ENCODE data around the gene MRPS14.
"Not testable (repeated sequence)": the region's sequence is repeated elsewhere in the genome, so short reads cannot be mapped to it uniquely, and the experiment has no call there.

MRPS14 gene

DNA sequence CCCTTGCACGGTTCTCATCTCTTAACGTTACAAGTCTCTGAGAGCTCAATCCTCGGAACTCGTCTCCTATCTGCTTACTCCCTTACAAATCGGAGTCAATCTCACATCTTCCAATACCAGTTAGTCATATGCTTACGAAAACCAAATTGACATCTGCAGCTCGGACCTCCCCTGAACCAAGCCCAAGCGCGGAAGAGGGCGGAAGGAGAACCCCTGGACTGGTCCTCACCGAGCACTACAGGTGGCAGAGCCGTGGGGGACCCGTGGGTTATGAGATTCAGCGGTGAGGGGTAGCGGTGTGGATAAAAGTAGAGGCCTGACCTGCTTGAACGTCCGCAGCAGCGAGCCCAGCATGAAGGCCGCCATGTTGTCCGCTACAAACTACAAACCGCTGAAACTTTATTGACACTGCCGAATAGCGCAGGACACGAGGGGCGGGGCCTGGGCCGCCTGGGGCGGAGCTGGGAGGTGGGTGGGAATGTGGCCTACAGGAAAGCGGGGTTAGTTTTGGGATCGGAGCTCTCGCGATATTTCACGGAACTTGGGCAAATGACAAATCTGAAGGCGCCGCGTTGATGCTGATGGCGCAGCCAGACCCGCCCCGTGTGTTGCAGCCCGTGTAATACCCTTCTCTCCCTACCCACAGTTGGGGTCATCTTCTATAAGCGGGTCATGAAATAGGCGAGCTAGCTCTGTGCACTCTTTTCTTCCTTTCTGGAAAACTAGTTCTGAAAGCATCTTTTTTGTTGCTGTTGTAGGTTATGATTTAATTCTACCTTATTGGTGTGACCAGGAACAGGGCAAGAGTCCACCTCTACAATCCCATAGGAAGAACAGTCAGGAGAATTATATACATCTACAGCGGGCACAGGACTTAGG is at the start of gene MRPS14:
TSS of gene MRPS14 (minus strand) at position 383 of the 879 bp plus-strand sequence. CDS start at position 366, 17 bp downstream.
- peak; percentile 96 for DNase-seq (ENCODE audit: low read depth)

DNA sequence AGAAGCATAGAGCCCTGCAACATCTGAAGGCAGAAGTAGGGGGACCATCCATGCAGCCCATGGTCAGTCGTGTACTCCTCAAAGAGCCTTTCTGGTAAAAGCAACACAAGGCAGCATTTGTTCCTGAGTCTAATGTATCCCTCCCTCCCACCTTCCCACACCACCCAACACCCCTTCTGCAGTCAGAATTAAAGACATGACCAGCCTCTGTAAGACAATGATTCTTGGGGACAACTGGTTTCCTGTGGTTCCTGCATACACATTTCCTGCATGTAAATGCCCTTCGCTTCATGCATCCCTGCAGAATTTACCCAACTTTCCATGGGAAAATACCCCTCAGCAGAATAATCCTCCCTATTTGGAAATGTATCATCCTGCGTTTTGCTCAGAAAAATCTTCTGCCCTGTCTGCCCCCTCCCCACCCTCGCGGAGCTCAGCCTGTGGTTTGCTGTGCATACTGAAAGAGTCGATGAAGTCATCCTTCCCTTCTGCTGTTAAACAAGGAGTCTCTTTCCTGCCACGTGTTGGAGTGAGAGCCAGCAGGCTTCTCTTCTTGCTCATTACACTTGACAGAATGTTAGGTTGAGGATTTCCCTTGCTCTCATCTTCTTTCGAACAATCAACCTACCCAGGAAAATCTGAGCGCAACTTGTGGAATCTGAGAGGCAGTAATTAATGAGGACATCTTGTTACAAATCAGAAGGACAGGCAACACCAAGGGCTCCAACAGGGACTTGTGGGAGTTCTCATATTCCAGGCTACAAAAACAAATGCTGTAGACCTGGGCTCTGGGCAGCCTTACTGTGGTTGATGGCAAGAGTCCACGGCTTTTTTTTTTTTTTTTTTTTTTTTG is 49.1 kb upstream of the MRPS14 start:
- peak; percentile 53 for DNase-seq (ENCODE audit: low read depth)

DNA sequence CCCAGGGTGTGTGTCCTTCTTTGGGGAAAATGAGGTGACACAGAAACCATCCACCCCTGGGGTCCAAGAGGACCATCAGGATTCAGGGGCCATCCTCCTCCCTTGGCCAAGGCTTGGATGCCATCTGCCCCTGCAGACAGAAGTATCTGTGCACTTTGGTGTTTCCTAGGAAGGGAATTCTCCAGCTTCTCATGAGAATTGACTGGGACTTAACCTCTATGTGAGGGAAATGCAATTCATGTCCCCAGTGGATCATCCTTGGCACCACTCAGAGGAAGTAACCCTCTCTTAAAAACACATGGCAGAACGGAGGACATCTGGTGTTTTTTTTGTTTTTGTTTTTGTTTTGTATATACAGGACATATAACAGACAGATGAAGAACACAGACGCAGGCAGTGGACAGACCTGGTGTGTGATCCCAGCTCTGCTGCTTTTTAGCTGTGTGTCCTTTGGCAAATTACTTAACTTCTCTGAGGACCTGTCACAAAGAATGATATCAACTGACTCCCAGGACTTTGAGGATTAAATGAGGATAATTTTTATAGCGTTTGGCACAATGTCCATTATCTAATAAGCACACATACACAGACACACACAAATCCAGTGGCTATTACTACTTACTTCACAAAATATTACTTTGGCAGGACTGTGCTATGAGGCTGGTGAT is 48.2 kb upstream of the MRPS14 start:
- DNase-seq (ENCODE audit: low read depth): no peak

DNA sequence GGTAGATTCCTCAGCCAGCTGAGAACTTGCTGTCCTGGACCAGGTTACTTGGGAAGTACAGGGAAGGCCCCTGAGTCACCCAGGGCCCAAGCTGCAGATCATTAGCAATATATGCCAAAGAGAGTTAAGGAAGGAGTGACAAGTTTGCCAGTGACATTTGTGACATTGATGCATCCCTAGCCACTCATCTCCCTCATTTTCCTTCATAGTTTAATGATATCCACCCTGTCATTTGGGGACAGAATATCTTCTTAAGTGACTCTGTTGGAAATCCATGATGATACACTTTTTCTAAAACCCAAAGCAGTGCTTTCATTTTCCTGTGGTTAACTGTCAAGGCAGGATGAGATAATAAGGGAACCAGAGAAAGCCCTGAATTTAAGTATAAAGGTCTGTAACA is 47.6 kb upstream of the MRPS14 start:
- DNase-seq (ENCODE audit: low read depth): no peak

- DNase-seq (ENCODE audit: low read depth): no peak
Measured at GRCh38 chr1:175067362-175068106, 44.3 kb upstream of the MRPS14 start, which contains the start of gene TNN. Gene TNN, plus strand, starts transcription at chr1:175067833. Its CDS starts 9,586 bp downstream, at chr1:175077419.

DNA sequence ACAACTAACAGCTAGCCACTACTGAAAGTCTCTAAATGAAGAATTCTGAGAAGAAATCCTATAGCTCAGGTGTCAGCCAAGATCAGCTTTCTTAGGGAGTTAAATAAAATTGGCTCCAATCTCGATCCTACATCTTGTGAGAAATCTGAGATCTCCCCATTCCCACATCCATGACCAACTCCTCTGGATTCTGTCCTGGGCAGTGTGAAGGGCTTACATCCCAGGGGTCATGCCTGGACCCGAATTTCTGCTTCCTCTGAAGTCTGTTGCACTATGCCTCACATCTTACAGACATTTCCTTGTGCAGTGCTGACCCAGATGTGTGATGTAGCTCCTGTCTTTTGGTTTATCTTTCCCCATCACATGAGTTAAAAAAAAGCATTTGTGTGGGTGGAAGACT is 39.6 kb upstream of the MRPS14 start:
- DNase-seq (ENCODE audit: low read depth): no peak

DNA sequence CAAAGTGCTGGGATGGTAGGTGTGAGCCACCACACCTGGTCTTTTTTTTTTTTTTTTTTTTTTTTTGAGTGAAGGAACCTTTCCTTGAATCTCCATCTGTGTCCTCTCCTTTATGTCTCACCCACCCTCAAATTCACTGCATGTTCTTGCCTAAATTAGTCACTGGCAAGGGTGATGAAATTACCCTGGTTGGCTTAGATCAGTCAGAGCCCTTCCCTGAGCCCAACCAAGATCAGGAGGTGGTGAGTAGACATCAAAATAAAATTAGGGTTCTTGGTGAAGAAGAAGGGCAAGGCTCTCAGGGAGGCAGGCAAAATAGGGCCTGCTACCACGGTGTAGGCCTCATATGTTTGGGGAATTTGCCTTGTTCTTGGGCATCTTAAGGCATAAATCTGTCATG is 39.1 kb upstream of the MRPS14 start:
- DNase-seq (ENCODE audit: low read depth): no peak

DNA sequence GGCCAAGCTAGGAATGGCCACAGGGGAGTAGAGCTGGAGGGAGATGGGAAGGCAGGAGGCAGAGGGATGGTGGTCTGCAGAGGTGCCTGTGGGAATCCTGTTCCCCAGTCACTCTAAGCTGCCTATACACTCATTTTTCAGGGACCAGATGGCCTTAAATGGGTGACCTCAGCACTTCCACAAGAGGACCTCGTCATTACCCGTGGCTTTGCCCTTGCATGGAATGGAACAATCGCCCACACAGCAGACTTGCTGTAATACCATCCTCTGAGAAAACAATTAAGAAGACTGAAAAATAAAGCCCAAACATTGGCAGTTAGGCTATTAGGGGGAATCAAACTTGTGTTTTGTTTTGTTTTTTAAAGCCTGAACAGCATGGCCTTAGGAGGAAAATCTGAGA is 31.5 kb upstream of the MRPS14 start:
- DNase-seq (ENCODE audit: low read depth): no peak

DNA sequence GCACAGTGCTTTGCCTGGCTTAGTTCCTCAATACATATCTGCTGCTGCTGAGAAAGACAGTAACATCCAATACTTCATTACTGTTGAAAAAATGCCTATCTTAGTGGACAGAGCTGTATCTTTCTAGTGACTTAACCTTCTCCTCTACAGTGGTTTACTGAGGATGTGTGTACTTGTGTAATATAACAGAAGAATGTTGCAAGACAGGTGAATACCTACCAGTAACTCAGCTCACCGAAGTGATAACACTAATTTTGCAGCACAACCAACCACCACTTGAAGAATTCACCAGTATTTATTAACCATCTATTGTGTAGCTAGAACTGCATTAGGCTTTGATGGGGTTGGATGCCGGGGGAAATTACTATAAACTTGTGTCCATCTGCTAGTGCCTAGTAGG is 27.8 kb upstream of the MRPS14 start:
- no peak for DNase-seq (ENCODE audit: low read depth)

GRCh38 chr1:175045519-175045918 is 22.3 kb upstream of the MRPS14 start:
- DNase-seq (ENCODE audit: low read depth): no peak

DNA sequence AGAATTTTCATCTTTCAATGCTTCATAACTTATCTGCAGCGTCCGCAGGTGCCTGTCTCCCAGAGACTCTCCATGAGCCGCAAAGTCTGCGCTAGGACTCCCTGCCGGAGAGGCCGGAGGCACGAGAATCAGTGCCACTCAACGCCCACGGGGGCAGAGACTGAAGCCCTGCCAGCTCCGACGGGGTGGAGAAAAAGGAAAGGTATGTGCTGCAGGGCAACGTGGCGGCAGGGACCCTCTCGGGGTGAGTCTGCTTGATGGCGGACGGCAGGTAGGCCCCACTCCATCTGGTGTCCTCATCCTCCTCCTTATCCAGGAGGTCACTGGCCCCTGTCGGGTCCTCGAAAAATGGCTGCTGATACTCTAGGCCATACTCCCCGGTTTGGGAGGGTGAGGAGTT is 21.9 kb upstream of the MRPS14 start:
- DNase-seq (ENCODE audit: low read depth): no peak

DNA sequence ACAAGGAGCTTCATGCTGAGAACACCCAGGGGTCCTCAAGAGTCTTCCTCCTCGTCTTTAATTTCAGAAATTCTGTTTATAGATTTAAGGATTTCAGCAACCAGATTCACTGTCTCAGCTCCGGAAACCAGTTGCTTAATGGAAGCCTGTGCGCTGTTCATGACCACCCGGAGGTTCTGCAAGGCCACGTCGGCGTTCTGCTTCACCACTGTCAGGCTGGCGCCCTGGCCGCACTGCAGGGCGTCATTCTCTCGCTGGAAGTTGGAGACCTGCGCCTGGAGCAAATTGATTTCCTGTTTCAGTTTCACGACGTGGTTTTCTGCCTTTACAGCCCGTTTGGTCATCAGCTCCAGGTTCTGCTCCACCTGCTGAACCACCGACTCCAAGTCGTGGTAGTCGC is 21.4 kb upstream of the MRPS14 start:
- not testable (repeated sequence) for DNase-seq (ENCODE audit: low read depth)

- DNase-seq (ENCODE audit: low read depth): no peak
Measured at GRCh38 chr1:175043824-175044223, 20.6 kb upstream of the MRPS14 start.

GRCh38 chr1:175042650-175043049 is 19.4 kb upstream of the MRPS14 start:
- DNase-seq (ENCODE audit: low read depth): no peak

DNA sequence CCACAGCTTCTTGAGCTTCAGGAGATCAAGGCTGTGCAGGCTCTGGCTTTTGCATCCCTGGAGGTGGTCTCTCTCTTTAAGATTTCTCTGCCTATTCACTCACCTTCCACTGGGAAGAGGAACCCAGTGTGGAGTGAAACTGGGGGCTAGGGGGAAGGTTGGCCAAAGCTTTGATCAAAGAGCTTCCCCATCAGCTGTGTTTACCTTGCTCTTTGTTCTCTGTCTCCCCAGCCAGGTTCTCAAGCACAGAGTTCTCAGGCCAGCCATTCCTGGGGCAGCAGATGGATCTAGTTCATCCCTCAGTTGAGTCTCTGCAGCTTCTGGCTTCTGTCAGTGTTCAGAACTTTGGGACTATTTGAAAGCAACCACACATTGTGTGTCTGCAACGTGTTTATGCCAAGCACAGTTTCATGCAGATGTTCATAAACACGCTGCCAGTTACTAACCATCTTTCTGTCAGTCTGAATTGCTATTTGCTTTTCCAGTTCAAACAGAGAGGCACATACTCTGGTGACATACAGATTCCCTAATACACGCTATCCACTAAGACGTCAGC is 17.2 kb upstream of the MRPS14 start:
- DNase-seq (ENCODE audit: low read depth): no peak

GRCh38 chr1:175037416-175037815 is 14.2 kb upstream of the MRPS14 start:
- DNase-seq (ENCODE audit: low read depth): no peak

DNA sequence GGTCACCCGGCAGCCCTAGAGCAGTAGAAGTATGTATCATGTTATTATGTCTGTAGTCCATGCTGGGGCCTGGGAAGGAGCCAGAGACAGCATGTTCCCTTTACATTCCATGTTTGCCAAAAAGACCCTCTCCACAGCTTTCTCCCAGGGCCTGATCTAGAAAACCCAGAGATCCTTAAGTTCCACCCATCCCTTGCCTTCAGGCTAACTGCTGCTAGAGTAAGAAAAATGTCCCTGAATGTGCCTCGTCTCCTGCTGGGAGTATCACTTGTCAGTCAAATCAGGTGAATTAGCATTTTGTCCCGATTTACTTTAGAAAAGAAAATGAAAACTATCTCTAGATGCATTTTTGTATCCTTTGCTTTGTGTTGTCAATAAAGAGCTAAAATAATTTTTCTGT is 13.3 kb upstream of the MRPS14 start:
- no peak for DNase-seq (ENCODE audit: low read depth)

- DNase-seq (ENCODE audit: low read depth): no peak
Measured at GRCh38 chr1:175035865-175036264, 12.6 kb upstream of the MRPS14 start.

DNA sequence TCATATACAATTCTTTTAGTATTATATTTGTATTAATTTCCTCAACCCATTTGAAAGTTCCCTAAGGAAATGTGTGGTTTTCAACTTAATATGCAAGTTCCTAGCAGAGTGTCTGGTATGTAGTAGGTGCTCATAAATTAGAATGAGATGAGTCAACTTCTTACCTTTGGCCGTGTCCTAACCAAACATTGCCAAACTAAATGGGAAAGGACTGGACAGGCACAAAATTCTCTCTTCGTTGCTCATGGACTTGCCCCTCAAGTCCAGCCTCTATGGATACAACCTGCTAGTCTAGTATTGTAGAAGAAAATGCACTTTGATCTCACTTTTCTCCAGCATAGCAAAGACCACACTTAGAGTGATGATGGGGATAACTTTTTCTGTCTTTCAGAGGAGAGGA is 11.6 kb upstream of the MRPS14 start:
- DNase-seq (ENCODE audit: low read depth): no peak

DNA sequence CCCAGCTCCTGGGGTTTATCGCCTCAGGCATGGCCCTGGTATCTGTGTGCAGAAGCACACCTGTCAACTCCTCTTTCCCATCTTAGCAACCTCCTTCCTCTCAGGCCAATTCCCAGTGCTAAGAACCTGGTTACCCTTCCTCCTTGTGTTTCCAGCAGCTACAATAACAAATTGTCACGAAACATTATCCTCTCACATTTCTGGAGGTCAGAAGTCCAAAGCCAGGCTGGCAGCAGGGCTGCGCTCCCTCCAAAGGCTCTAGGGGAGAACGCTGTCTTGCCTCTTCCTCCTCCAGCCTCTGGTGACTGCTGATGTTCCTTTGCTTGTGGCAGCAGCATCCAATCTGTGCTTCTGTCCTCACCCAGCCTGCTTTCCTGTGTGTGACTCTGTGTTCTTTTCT is 10.7 kb upstream of the MRPS14 start:
- DNase-seq (ENCODE audit: low read depth): no peak

DNA sequence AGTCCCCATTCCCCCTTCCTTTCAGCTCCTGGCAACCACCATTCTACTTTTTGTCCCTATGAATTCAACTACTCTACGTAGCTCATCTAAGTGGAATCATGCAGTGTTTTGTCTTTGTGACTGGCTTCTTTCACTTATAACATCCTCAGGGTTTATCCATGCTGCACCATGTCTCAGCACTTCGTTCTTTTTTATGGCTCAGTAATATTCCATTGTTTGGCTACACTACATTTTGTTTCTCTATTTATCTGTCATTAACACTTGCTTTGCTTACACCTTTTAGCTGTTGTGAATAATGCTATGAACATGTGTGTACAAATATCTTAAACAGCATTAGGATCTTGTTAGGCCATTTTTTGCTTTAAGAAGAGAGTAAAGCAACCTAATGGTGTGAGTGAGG is 1.5 kb upstream of the MRPS14 start:
- no peak for DNase-seq (ENCODE audit: low read depth)

DNA sequence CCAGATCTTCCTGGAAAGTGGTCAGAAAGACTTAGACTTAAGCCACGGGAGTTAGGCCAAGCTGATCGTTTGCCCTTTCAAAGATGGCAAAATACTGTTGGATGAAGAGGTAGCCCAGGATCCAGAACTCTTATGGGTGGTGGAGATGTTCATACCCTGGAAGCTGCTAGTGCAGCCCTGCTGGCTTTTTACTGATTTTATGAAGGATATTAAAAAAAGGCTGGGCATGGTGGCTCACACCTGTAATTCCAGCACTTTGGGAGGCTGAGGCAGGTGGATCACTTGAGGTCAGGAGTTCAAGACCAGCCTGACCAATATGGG is 657 bp upstream of the MRPS14 start:
- not testable (repeated sequence) for DNase-seq (ENCODE audit: low read depth)
